Thoracic aorta (tissue), 2 donors: ENCODE data around the gene TICRR. TPM values are rescaled to one million over a fixed set of nuclear protein-coding genes. Genes with fewer than 3 reads are reported as not detected.

Source experiments
- ATAC-seq: fragments of 150-250 bp; one replicate; pipeline ENCODE4 v1.8.0; 2017; ENCODE audit warnings: low read depth; ENCODE audit not compliant: insufficient number of reproducible peaks, low FRiP score
- DNase-seq: peaks from one replicate; pipeline ENCODE4 v3.0.0-alpha.2; 2020; ENCODE audit warnings: low spot score
- H3K27ac ChIP-seq, 2 donors: fragments of 200-600 bp; sonication (generic); 1 replicate in 1 of 2; 2 replicates in 1 of 2; pipeline ENCODE4 v1.5.1; 2016; ENCODE audit warnings: mild to moderate bottlenecking in 2 of 2, moderate library complexity in 2 of 2
- H3K27me3 ChIP-seq: fragments of 200-600 bp; sonication (generic); replicated peaks from 2 replicates; pipeline ENCODE4 v1.6.0; 2016; ENCODE audit warnings: mild to moderate bottlenecking; ENCODE audit not compliant: insufficient read depth
- H3K36me3 ChIP-seq: fragments of 200-600 bp; sonication (generic); one replicate; pipeline ENCODE4 v1.5.1; 2016
- H3K4me1 ChIP-seq, 2 donors: fragments of 200-600 bp; sonication (generic); 1 replicate in 1 of 2; 2 replicates in 1 of 2; pipeline versions ENCODE4 v1.5.1 to v1.6.0; 2016; ENCODE audit warnings: low read depth in 2 of 2, mild to moderate bottlenecking in 1 of 2; ENCODE audit not compliant: control insufficient read depth in 1 of 2
- H3K4me3 ChIP-seq: fragments of 200-600 bp; sonication (generic); 2 replicates; pipeline ENCODE4 v1.5.1; 2016; ENCODE audit warnings: mild to moderate bottlenecking
- H3K9me3 ChIP-seq: fragments of 200-600 bp; sonication (generic); 2 replicates; pipeline ENCODE4 v1.5.1; 2016
- CTCF ChIP-seq: fragments of 200-600 bp; sonication (generic); IDR thresholded peaks from one replicate; pipeline ENCODE4 v1.5.1; 2019; ENCODE audit warnings: antibody characterized with exemption
- total RNA-seq, 2 donors: library from RNA; depleted of rRNA; stranded (reverse); fragments of >200 nt; gene quantifications; one replicate each; pipeline versions ENCODE4 v1.1.0 to v1.2.3, GENCODE V29; 2016

TICRR gene
- total RNA-seq, 2 donors from 2014 or later = not detected

DNA sequence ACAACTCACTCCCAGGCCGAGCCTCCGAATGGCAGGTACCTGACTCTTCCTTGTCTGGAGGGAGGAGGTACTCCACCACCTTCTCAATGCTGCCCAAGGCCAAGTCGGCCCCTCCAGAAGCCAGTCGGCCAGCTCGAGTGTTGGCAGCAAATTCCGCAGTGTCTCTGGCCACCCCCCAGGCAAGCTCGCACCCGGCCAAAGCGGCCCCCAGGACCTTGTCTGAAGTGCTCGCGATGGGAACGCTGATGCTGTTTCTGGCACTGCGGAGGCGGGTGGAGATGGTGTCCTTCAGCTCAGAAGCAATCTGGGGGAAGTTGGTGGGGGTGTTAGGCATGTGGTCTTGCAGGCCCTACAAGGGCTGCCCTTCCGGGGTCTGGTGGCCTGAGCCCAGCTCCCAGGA lies 94.7 kb downstream of the TICRR start:
- Histone ChIP-seq H3K36me3 (no peaks in the 10 kb centered on the region), H3K4me1 (peaks cover 20 to 44% of the 10 kb centered on the region in 2 donors), H3K4me3 (no peak overlapping the region), H3K27me3 (no peaks in the 10 kb centered on the region), H3K9me3 (no peaks in the 10 kb centered on the region), H3K27ac (no peak overlapping the region)
- no peak for DNase-seq
- ATAC-seq = no peak
- no peak for TF ChIP-seq CTCF

GRCh38 chr15:89670971-89671560 lies 95.8 kb downstream of the TICRR start:
- H3K4me1 ChIP-seq = peaks cover 20 to 34% of the 10 kb centered on the region in 2 donors
- H3K4me3 ChIP-seq = no peak overlapping the region
- no peak for DNase-seq
- ATAC-seq = no peak
- H3K36me3 ChIP-seq = no peaks in the 10 kb centered on the region
- H3K27ac ChIP-seq = peak overlapping the region; percentile 90 to 91
- no peaks in the 10 kb centered on the region for H3K27me3 ChIP-seq
- H3K9me3 ChIP-seq = no peaks in the 10 kb centered on the region
- TF ChIP-seq CTCF = no peak

- no peak for TF ChIP-seq CTCF
- DNase-seq = no peak
Measured at GRCh38 chr15:89671687-89672086, 96.4 kb downstream of the TICRR start.

DNA sequence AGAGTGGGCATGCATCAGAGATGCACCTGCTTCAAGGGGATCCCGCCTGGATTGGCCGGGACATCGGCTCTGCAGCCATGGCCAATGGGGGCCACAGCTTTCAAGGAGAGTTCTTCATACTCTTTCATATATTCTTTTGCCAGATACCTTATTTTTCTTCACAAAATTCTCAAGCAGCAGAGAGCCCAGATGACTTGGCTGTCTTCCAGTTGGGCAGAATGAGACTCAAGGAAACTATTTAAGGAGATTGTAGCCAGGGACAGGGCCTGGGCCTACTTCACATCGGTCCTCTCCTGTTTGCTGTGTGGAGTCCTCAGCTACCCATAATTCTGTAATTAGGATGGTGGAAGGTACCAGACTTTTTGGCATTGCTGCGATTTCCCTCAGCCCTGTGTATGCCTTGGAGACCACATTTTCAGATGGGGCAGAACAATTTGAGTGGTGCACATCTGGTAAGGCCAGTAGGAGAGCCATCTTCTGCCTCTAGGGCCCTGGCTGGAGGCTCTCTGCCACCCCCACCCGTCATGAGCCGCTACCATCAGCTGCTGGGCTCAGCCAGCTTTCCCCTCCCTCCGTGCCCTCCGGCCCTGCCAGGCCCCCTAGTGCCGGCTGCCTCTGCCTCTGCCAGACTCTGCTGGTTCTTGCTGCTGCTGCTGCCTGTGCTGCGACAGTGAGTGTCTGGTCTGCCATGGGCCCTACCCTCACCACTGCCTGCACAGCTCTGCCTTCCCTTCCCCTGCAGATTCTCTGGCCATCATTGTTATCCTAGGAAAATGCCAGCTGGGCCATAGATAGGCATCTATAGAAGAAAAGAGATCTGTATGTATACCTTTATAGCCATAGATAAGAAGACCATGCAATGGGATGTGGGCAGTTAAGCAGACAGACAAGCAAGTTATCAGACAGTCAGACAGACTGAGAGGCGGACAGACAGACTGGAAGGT lies 97.2 kb downstream of the TICRR start:
- no peak for DNase-seq

More at GRCh38 chr15:89671687-89672086, 96.4 kb downstream of the TICRR start:
- Histone ChIP-seq H3K9me3 (no peaks in the 10 kb centered on the region), H3K27ac (peak overlapping the region; percentile 90 to 91), H3K4me1 (peaks cover 20 to 30% of the 10 kb centered on the region in 2 donors), H3K36me3 (no peaks in the 10 kb centered on the region), H3K4me3 (no peak overlapping the region), H3K27me3 (no peaks in the 10 kb centered on the region)
- ATAC-seq = no peak

More for the DNA sequence above, 97.2 kb downstream of the TICRR start:
- Histone ChIP-seq H3K4me3 (no peak overlapping the region), H3K9me3 (no peaks in the 10 kb centered on the region), H3K27me3 (no peaks in the 10 kb centered on the region), H3K27ac (peak overlapping the region; percentile 90 to 91), H3K36me3 (no peaks in the 10 kb centered on the region), H3K4me1 (peaks cover 20 to 30% of the 10 kb centered on the region in 2 donors)
- ATAC-seq = peak; percentile 33
- no peak for TF ChIP-seq CTCF
